Cardiac fibroblast (primary cell): Measurements from ENCODE around the gene COL4A2.
A peak's percentile ranks its signal among the peaks of the same experiment; 100 is the strongest.
"Not testable (repeated sequence)": the region's sequence is repeated elsewhere in the genome, so short reads cannot be mapped to it uniquely, and the experiment has no call there.

Experiments used
- DNase-seq, 2 donors: peaks; one replicate each; pipeline versions ENCODE4 v3.0.0 to v3.0.0-alpha.2; 2010; ENCODE audit warnings: low read depth in 2 of 2
- H3K4me3 ChIP-seq, 2 donors: replicated peaks in 1 of 2; 1 replicate in 1 of 2; 2 replicates in 1 of 2; pipeline ENCODE4 v1.5.1; 2011; ENCODE audit warnings: low read depth in 2 of 2, low read length in 2 of 2, mild to moderate bottlenecking in 2 of 2, moderate library complexity in 1 of 2
- CTCF ChIP-seq: IDR thresholded peaks from one replicate; pipeline ENCODE4 v1.5.1; 2011; ENCODE audit warnings: low read depth, mild to moderate bottlenecking, low read length, inconsistent platforms

The COL4A2 gene

GRCh38 chr13:110525328-110526319 lies 218.5 kb downstream of the COL4A2 start:
- DNase-seq, result no peak
- H3K4me3 ChIP-seq, result no peak overlapping the region
- TF ChIP-seq CTCF, result no peak

GRCh38 chr13:110528371-110528770 lies 221.3 kb downstream of the COL4A2 start:
- no peak overlapping the region for H3K4me3 ChIP-seq
- no peak for TF ChIP-seq CTCF
- DNase-seq, result peak; percentile 39 to 94

- TF ChIP-seq CTCF, result no peak
- no peak for DNase-seq
- no peak overlapping the region for H3K4me3 ChIP-seq
These were observed 221.8 kb downstream of the COL4A2 start for GRCh38 chr13:110528911-110529310.

- TF ChIP-seq CTCF, result no peak
These were observed 222.6 kb downstream of the COL4A2 start for GRCh38 chr13:110529522-110530311.

GRCh38 chr13:110531100-110531499 lies 224.0 kb downstream of the COL4A2 start:
- no peak for TF ChIP-seq CTCF
- no peak overlapping the region for H3K4me3 ChIP-seq
- no peak for DNase-seq

More at GRCh38 chr13:110529522-110530311, 222.6 kb downstream of the COL4A2 start:
- H3K4me3 ChIP-seq, result no peak overlapping the region
- no peak for DNase-seq

- no peak for TF ChIP-seq CTCF
- H3K4me3 ChIP-seq, result no peak overlapping the region
- DNase-seq, result no peak
These were observed 224.6 kb downstream of the COL4A2 start for GRCh38 chr13:110531671-110532083.

GRCh38 chr13:110532258-110532657 lies 225.2 kb downstream of the COL4A2 start:
- not testable (repeated sequence) for H3K4me3 ChIP-seq, DNase-seq
